Keratinocyte (primary cell): ENCODE results near the gene BANP. TPM values are rescaled to one million over a fixed set of nuclear protein-coding genes. Genes with fewer than 3 reads are reported as not detected.

Experiments used
- DNase-seq: peaks from one replicate; pipeline ENCODE4 v3.0.0-alpha.2; 2011; ENCODE audit warnings: low read depth, missing footprints, low spot score
- FAIRE-seq: peaks from 2 replicates; lab custom pipeline; 2011; peaks lifted over from hg19 to GRCh38; lab: Jason Lieb, UNC
- H2AFZ ChIP-seq: 2 replicates; pipeline ENCODE4 v1.6.0; 2012; ENCODE audit warnings: low read length, control low read depth, inconsistent platforms; ENCODE audit not compliant: control insufficient read depth
- H3K27ac ChIP-seq: 2 replicates; pipeline ENCODE4 v1.5.1; 2011; ENCODE audit warnings: low read length; ENCODE audit not compliant: control insufficient read depth, insufficient read depth
- H3K27me3 ChIP-seq: 3 replicates; pipeline ENCODE4 v1.6.0; 2011; ENCODE audit warnings: low read length; ENCODE audit not compliant: control insufficient read depth, insufficient read depth; ENCODE audit errors: extremely low read depth
- H3K36me3 ChIP-seq, 2 experiments: 2 replicates in 1 of 2; 3 replicates in 1 of 2; pipeline ENCODE4 v1.5.1; 2011; ENCODE audit warnings: low read length in 2 of 2, mild to moderate bottlenecking in 1 of 2; ENCODE audit not compliant: control insufficient read depth in 2 of 2, insufficient read depth in 2 of 2; ENCODE audit errors: extremely low read depth in 1 of 2
- H3K4me1 ChIP-seq: 3 replicates; pipeline ENCODE4 v1.5.1; 2011; ENCODE audit warnings: low read length; ENCODE audit not compliant: control insufficient read depth, insufficient read depth; ENCODE audit errors: extremely low read depth
- H3K4me2 ChIP-seq: 3 replicates; pipeline ENCODE4 v1.6.0; 2011; ENCODE audit warnings: low read depth, low read length; ENCODE audit not compliant: control insufficient read depth, insufficient read depth; ENCODE audit errors: extremely low read depth
- H3K4me3 ChIP-seq, 3 experiments: fragments of 200-600 bp in 1 of 3; sonication (generic) in 1 of 3; 2 replicates in 2 of 3; 3 replicates in 1 of 3; pipeline ENCODE4 v1.5.1; 2011 to 2016; ENCODE audit warnings: low read length in 3 of 3, mild to moderate bottlenecking in 3 of 3, control low read depth in 2 of 3, inconsistent platforms in 1 of 3, low read depth in 1 of 3, mixed read lengths in 1 of 3, mixed run types in 1 of 3, moderate library complexity in 1 of 3; ENCODE audit not compliant: control insufficient read depth in 2 of 3, insufficient read depth in 2 of 3; ENCODE audit errors: extremely low read depth in 1 of 3
- H3K79me2 ChIP-seq: 2 replicates; pipeline ENCODE4 v1.6.0; 2012; ENCODE audit warnings: low read length; ENCODE audit not compliant: control insufficient read depth, insufficient read depth
- H3K9ac ChIP-seq: 3 replicates; pipeline ENCODE4 v1.6.0; 2011; ENCODE audit warnings: low read length; ENCODE audit not compliant: control insufficient read depth, insufficient read depth; ENCODE audit errors: extremely low read depth
- H3K9me1 ChIP-seq: 3 replicates; pipeline ENCODE4 v1.6.0; 2011; ENCODE audit warnings: low read length; ENCODE audit not compliant: control insufficient read depth, insufficient read depth; ENCODE audit errors: extremely low read depth
- H3K9me3 ChIP-seq: 2 replicates; pipeline ENCODE4 v1.5.1; 2012; ENCODE audit warnings: low read depth, low read length; ENCODE audit not compliant: control insufficient read depth
- H4K20me1 ChIP-seq: 3 replicates; pipeline ENCODE4 v1.6.0; 2011; ENCODE audit warnings: low read length; ENCODE audit not compliant: control insufficient read depth, insufficient read depth; ENCODE audit errors: extremely low read depth
- EZH2 ChIP-seq: IDR thresholded peaks from one replicate; pipeline ENCODE4 v1.6.1; 2012; ENCODE audit warnings: inconsistent platforms, mild to moderate bottlenecking, low read length, moderate library complexity
- dilution Hi-C: fragments of 300-500 bp; cut with MboI; formaldehyde crosslinking; loops from one replicate; pipeline ENCODE4 v1.7.0; 2020; ENCODE audit warnings: low sequenced_read_pairs; ENCODE audit not compliant: extremely low pct_ligation_motif_present
- polyA plus RNA-seq, 5 experiments: library from polyadenylated mRNA; depleted of rRNA in 3 of 5; stranded (reverse) in 3 of 5; stranded (forward) in 1 of 5; unstranded in 1 of 5; fragments of >200 nt; gene quantifications; 1 replicate in 1 of 5; 2 replicates in 3 of 5; 3 replicates in 1 of 5; pipeline versions ENCODE4 v1.2.1 to v1.2.3, GENCODE V29; 2011 to 2012; ENCODE audit warnings: missing spikeins in 2 of 5, low read depth in 1 of 5, low replicate concordance in 1 of 5
- TF ChIP-seq, protein P1 (sequence below), 3 experiments: IDR thresholded peaks in 1 of 3; conservative IDR thresholded peaks in 1 of 3; optimal IDR thresholded peaks in 1 of 3; 2 replicates in 2 of 3; 3 replicates in 1 of 3; pipeline versions ENCODE3 to v1.5.1; 2011; ENCODE audit warnings: low read length in 3 of 3, mild to moderate bottlenecking in 3 of 3, moderate library complexity in 2 of 3, control low read depth in 1 of 3, inconsistent platforms in 1 of 3; ENCODE audit not compliant: insufficient read depth in 2 of 3; ENCODE audit errors: extremely low read depth in 1 of 3

Gene BANP
- polyA plus RNA-seq, 1 donor (not counting 4 experiments of a cell fraction or from before 2014, with no cell fraction given), result 10.8 TPM

DNA sequence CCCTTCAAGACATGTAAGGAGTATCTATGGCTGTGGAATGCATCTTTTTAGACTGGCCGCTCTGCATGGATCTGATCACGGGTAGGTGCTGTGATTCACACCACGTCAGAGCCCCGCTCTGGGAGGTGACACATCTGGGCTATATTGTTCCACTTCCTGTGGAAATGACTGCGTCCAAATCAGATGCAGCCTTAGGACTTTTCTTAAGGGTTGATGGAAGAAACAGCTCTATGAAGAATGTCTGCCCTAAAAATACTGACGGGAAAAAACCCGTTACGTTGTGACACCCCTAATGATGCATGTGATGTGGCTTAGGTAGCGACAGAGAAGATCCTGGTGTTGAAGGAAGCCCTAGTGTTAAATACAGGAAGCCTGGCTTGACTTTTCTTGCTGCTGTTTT lies 12.2 kb downstream of the BANP start:
- no peaks in the 10 kb centered on the region for H3K9me1 ChIP-seq
- peak; percentile 33 for DNase-seq
- no peak overlapping the region for H2AFZ ChIP-seq
- no peaks in the 10 kb centered on the region for H3K9me3 ChIP-seq
- H3K4me2 ChIP-seq, result no peak overlapping the region
- peak overlapping the region in 1 of 3 experiments; percentile 4 for H3K4me3 ChIP-seq
- peak; percentile 29 for FAIRE-seq
- no peaks in the 10 kb centered on the region for H4K20me1 ChIP-seq
- H3K4me1 ChIP-seq, result peaks cover 24% of the 10 kb centered on the region
- dilution Hi-C loops, result no loop called here
- peaks cover 0 to 4% of the 10 kb centered on the region in 2 experiments for H3K36me3 ChIP-seq
- no peak for TF ChIP-seq EZH2
- TF ChIP-seq, protein P1, sequence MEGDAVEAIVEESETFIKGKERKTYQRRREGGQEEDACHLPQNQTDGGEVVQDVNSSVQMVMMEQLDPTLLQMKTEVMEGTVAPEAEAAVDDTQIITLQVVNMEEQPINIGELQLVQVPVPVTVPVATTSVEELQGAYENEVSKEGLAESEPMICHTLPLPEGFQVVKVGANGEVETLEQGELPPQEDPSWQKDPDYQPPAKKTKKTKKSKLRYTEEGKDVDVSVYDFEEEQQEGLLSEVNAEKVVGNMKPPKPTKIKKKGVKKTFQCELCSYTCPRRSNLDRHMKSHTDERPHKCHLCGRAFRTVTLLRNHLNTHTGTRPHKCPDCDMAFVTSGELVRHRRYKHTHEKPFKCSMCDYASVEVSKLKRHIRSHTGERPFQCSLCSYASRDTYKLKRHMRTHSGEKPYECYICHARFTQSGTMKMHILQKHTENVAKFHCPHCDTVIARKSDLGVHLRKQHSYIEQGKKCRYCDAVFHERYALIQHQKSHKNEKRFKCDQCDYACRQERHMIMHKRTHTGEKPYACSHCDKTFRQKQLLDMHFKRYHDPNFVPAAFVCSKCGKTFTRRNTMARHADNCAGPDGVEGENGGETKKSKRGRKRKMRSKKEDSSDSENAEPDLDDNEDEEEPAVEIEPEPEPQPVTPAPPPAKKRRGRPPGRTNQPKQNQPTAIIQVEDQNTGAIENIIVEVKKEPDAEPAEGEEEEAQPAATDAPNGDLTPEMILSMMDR (optimal IDR thresholded peaks at IDR 0.05 in 1 of 3, IDR thresholded peaks at IDR 0.05 in 1 of 3, conservative IDR thresholded peaks at IDR 0.05 in 1 of 3; ENCODE audit: extremely low read depth in 1 of 3, insufficient read depth in 2 of 3, low read length in 3 of 3), result no peak
- H3K27me3 ChIP-seq, result no peaks in the 10 kb centered on the region
- H3K27ac ChIP-seq, result peak overlapping the region; percentile 59
- H3K9ac ChIP-seq, result no peak overlapping the region
- H3K79me2 ChIP-seq, result peaks cover 77% of the 10 kb centered on the region

DNA sequence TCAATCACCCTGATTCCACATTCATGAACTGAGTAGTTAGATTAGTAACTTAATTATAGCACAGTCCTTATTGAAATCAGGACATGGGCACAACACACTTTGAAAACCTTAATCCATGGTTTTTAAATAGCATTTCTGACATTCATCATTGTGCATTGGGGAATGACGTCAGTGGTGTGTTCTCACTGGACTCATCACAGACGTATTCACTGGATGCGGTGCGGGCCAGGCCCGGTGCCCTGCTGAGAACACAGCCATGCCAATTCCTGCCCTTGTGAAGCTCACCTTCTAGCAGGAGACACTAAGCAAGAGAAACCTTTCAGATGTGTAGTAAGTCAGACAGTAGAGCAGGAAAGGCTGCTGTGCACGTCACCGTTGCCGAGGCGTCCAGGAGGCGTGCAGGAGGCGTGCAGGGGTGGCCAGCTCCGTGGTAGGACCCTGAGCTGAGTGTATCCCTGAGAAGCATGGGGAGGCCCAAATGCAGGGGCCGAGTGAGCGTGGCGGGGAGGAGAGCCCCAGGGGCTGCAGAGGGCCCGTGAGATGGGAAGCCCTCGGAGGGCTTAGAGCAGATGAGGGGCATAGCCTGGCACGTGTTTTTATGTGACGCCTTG lies 12.9 kb downstream of the BANP start:
- H3K4me1 ChIP-seq, result peaks cover 24% of the 10 kb centered on the region
- dilution Hi-C loops, result no loop called here
- H3K27me3 ChIP-seq, result no peaks in the 10 kb centered on the region
- FAIRE-seq (no peak), DNase-seq (no peak)
- H3K4me3 ChIP-seq, result no peak overlapping the region
- no peaks in the 10 kb centered on the region for H3K9me3 ChIP-seq
- peaks cover 77% of the 10 kb centered on the region for H3K79me2 ChIP-seq
- no peak for TF ChIP-seq EZH2
- TF ChIP-seq, protein P1 (optimal IDR thresholded peaks at IDR 0.05 in 1 of 3, IDR thresholded peaks at IDR 0.05 in 1 of 3, conservative IDR thresholded peaks at IDR 0.05 in 1 of 3; ENCODE audit: extremely low read depth in 1 of 3, insufficient read depth in 2 of 3, low read length in 3 of 3), result no peak
- no peak overlapping the region for H3K9ac ChIP-seq
- no peak overlapping the region for H3K4me2 ChIP-seq
- peak overlapping the region; percentile 1 for H3K27ac ChIP-seq
- no peaks in the 10 kb centered on the region for H4K20me1 ChIP-seq
- H3K9me1 ChIP-seq, result no peaks in the 10 kb centered on the region
- H2AFZ ChIP-seq, result no peak overlapping the region
- H3K36me3 ChIP-seq, result peaks cover 0 to 4% of the 10 kb centered on the region in 2 experiments
